ENCODE data around the gene RSPO1. TPM values are rescaled to one million over a fixed set of nuclear protein-coding genes. Genes with fewer than 3 reads are reported as not detected.
"Not testable (repeated sequence)": the region's sequence is repeated elsewhere in the genome, so short reads cannot be mapped to it uniquely, and the experiment has no call there.

The RSPO1 gene, protein sequence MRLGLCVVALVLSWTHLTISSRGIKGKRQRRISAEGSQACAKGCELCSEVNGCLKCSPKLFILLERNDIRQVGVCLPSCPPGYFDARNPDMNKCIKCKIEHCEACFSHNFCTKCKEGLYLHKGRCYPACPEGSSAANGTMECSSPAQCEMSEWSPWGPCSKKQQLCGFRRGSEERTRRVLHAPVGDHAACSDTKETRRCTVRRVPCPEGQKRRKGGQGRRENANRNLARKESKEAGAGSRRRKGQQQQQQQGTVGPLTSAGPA
- not detected for polyA plus RNA-seq (2012; ENCODE audit: low read depth, missing spikeins)

DNA sequence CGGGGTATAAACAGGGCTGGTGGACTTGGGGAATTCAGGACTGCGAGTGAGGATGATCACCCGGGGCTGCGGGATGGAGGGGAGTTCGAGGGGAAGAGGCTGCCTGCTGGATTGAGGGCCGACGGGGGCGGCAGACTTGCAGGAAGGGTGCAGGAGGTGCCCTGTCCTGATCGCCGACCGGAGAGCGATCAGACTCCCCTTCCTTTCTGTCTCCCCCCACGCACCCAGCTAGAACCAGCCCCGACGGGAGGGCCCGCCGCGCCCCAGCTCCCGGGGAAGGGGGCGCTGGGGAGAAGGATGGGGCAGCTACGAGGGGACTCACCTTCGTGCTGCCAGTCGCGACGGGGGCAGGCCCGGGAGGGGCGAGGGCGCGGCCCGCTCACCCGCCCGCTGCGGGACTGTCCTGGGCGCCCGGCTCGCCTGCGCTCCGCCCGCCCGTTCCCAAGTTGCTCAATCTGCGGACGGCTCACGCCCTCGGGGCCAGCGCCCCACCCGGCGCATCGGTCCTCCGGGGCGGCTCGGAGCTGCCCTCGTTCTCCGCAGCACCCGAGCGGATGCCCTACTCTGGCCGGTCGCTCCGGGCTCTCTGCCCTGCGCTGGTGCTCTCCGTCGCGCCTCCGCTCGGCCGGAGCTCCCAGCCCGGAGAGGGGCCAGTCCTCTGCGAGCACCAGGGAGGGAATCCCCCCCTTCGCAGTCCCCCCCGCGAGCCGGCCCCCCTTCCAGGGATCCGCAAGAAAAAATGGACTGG, at the start of gene RSPO1:
Gene RSPO1, minus strand, starts transcription at position 649 of the 748 bp plus-strand sequence. CDS start 5,231 bp downstream, outside the sequence.
- TF ChIP-seq PAX5 (IDR thresholded peaks at IDR 0.05; ENCODE audit: insufficient read depth, low read length, severe bottlenecking) (no peak), POU2F2 (IDR thresholded peaks at IDR 0.05; ENCODE audit: low read depth, low read length) (no peak), POLR2A (IDR thresholded peaks at IDR 0.05; ENCODE audit: low read depth, low read length) (no peak), SPI1 (IDR thresholded peaks at IDR 0.05; ENCODE audit: low read depth, low read length) (no peak), POLR2AphosphoS5 (IDR thresholded peaks at IDR 0.05; ENCODE audit: low read depth, low read length) (no peak), TAF1 (IDR thresholded peaks at IDR 0.05; ENCODE audit: low read depth, low read length) (no peak)
- DNase-seq (ENCODE audit: insufficient read length, low spot score) (no peak), FAIRE-seq (no peak)

GRCh38 chr1:37684182-37684581, 49.5 kb upstream of the RSPO1 start:
- DNase-seq (ENCODE audit: insufficient read length, low spot score); FAIRE-seq: not testable (repeated sequence)

DNA sequence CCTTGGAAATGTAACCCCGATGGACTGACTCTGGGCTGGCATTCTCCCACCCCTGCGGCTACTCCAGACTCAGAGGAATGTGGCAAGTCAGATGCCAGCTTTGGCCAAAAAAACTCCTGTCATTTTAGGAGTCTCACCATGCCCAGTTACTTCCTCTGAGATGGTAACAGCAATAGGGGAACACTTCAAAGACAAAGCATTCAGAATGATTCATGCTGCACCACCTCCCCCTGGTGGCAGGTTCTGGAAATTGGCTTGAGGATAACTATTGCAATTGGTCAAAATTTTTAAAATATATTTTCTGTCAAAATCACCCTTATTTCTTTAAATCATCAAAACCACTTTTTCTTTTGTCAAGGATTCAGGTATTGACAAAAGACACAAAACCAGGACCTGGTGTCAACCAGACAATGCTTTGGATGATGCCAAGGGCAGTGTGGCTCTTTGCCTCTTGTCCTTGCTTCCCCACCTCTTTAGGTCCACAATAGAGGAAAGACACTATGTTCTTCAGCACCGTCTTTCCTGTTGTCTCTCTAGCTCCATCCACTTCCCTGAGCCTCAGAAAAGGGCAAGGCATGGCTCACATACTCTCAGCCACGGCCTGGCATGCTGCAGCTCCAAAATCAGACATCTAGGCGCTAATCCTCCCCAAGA, 47.8 kb upstream of the RSPO1 start:
- peak; percentile 91 for FAIRE-seq
- no peak for DNase-seq (ENCODE audit: insufficient read length, low spot score)
- TF ChIP-seq SPI1 (IDR thresholded peaks at IDR 0.05; ENCODE audit: low read depth, low read length) (peak; percentile 42), POU2F2 (IDR thresholded peaks at IDR 0.05; ENCODE audit: low read depth, low read length) (no peak)

GRCh38 chr1:37680933-37681332, 46.2 kb upstream of the RSPO1 start:
- DNase-seq (ENCODE audit: insufficient read length, low spot score): no peak
- FAIRE-seq: no peak
- TF ChIP-seq PAX5 (IDR thresholded peaks at IDR 0.05; ENCODE audit: insufficient read depth, low read length, severe bottlenecking) (no peak), SPI1 (IDR thresholded peaks at IDR 0.05; ENCODE audit: low read depth, low read length) (no peak), POLR2A (IDR thresholded peaks at IDR 0.05; ENCODE audit: low read depth, low read length) (no peak), POLR2AphosphoS5 (IDR thresholded peaks at IDR 0.05; ENCODE audit: low read depth, low read length) (no peak), TAF1 (IDR thresholded peaks at IDR 0.05; ENCODE audit: low read depth, low read length) (no peak), POU2F2 (IDR thresholded peaks at IDR 0.05; ENCODE audit: low read depth, low read length) (no peak)

DNA sequence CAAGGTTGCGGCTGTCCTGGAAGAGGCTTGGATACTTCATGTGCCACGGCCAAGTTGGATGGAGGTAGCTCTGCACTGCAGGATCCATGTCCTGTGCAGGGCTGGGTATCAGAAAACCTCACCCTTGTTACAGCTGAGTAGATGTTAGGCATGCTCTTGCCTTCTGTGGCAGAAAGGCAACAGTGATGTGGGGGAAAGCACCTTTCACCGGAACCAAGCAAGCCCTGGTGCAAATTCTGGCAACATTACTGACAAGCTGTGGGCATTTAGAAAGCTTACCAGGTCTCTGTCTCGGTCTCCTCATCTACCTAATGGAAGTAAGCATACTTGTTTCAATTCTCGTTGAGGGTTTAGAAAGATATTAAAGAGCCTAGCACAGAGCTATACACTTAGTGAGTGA, 43.1 kb upstream of the RSPO1 start:
- no peak for TF ChIP-seq POU2F2 (IDR thresholded peaks at IDR 0.05; ENCODE audit: low read depth, low read length)
- no peak for TF ChIP-seq TAF1 (IDR thresholded peaks at IDR 0.05; ENCODE audit: low read depth, low read length)
- TF ChIP-seq PAX5 (IDR thresholded peaks at IDR 0.05; ENCODE audit: insufficient read depth, low read length, severe bottlenecking): no peak
- TF ChIP-seq SPI1 (IDR thresholded peaks at IDR 0.05; ENCODE audit: low read depth, low read length): no peak
- no peak for TF ChIP-seq POLR2A (IDR thresholded peaks at IDR 0.05; ENCODE audit: low read depth, low read length)
- no peak for TF ChIP-seq POLR2AphosphoS5 (IDR thresholded peaks at IDR 0.05; ENCODE audit: low read depth, low read length)
- DNase-seq (ENCODE audit: insufficient read length, low spot score) (no peak), FAIRE-seq (peak; percentile 94)

GRCh38 chr1:37677143-37677439, 42.4 kb upstream of the RSPO1 start:
- FAIRE-seq (peak; percentile 72), DNase-seq (ENCODE audit: insufficient read length, low spot score) (no peak)
- no peak for TF ChIP-seq SPI1 (IDR thresholded peaks at IDR 0.05; ENCODE audit: low read depth, low read length)
- no peak for TF ChIP-seq POU2F2 (IDR thresholded peaks at IDR 0.05; ENCODE audit: low read depth, low read length)
- TF ChIP-seq TAF1 (IDR thresholded peaks at IDR 0.05; ENCODE audit: low read depth, low read length): no peak
- no peak for TF ChIP-seq POLR2A (IDR thresholded peaks at IDR 0.05; ENCODE audit: low read depth, low read length)
- TF ChIP-seq POLR2AphosphoS5 (IDR thresholded peaks at IDR 0.05; ENCODE audit: low read depth, low read length): no peak
- no peak for TF ChIP-seq PAX5 (IDR thresholded peaks at IDR 0.05; ENCODE audit: insufficient read depth, low read length, severe bottlenecking)

- TF ChIP-seq POLR2AphosphoS5 (IDR thresholded peaks at IDR 0.05; ENCODE audit: low read depth, low read length) (0 out of 2 replicates have a peak, but pooled peaks have one; percentile 37), TAF1 (IDR thresholded peaks at IDR 0.05; ENCODE audit: low read depth, low read length) (0 out of 2 replicates have a peak, but pooled peaks have one; percentile 36), SPI1 (IDR thresholded peaks at IDR 0.05; ENCODE audit: low read depth, low read length) (peak; percentile 64), PAX5 (IDR thresholded peaks at IDR 0.05; ENCODE audit: insufficient read depth, low read length, severe bottlenecking) (no peak), POU2F2 (IDR thresholded peaks at IDR 0.05; ENCODE audit: low read depth, low read length) (0 out of 2 replicates have a peak, but pooled peaks have one; percentile 2), POLR2A (IDR thresholded peaks at IDR 0.05; ENCODE audit: low read depth, low read length) (peak; percentile 48; the same call in 1 of the 2 replicates)
- DNase-seq (ENCODE audit: insufficient read length, low spot score) (no peak), FAIRE-seq (peak; percentile 97)
Observed at GRCh38 chr1:37676281-37677142, 41.8 kb upstream of the RSPO1 start.

DNA sequence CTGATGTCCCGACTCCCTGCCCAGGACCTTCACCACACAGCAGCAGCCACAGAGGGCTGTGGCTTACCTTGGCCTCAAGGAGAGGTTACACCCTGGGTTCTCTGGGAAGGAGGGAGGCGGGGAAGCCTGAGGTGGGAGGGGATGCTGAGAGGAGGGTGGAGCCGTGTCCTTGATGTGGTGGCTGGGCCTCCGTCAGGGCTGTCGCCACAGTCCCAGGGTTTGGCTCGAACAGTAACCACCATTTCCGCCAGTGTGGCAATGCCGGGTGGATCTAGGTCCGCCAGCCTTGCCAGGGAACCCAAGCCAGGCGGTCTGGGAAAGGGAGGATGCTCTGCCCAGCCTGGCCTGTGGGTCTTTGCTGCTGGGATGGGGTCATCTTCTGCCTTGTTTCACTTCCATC, 39.2 kb upstream of the RSPO1 start:
- FAIRE-seq: no peak
- DNase-seq (ENCODE audit: insufficient read length, low spot score): no peak
- no peak for TF ChIP-seq POLR2A (IDR thresholded peaks at IDR 0.05; ENCODE audit: low read depth, low read length)
- no peak for TF ChIP-seq SPI1 (IDR thresholded peaks at IDR 0.05; ENCODE audit: low read depth, low read length)
- no peak for TF ChIP-seq POU2F2 (IDR thresholded peaks at IDR 0.05; ENCODE audit: low read depth, low read length)
- no peak for TF ChIP-seq PAX5 (IDR thresholded peaks at IDR 0.05; ENCODE audit: insufficient read depth, low read length, severe bottlenecking)

Data from GM12891 (cell line).